Stimulated activated CD8-positive, alpha-beta memory T cell treated with anti-CD3 and anti-CD28 coated beads, Interleukin-12 subunit alpha, Interleukin-12 subunit beta, amount 100 ng/mL, for 4 hours (primary cell): ENCODE measurements around the gene RAPGEF3.

Experiments
- DNase-seq: peaks from one replicate; pipeline ENCODE4 v3.0.0-alpha.2; 2020; ENCODE audit warnings: low read depth

RAPGEF3 gene

GRCh38 chr12:47790676-47791350 lies 32.1 kb upstream of the RAPGEF3 start:
- no peak for DNase-seq

GRCh38 chr12:47789712-47790489 lies 31.2 kb upstream of the RAPGEF3 start:
- no peak for DNase-seq

- no peak for DNase-seq
Measured at GRCh38 chr12:47789141-47789540, 30.5 kb upstream of the RAPGEF3 start.

GRCh38 chr12:47787596-47788319 lies 29.1 kb upstream of the RAPGEF3 start:
- DNase-seq: no peak

GRCh38 chr12:47786662-47787280 lies 28.1 kb upstream of the RAPGEF3 start:
- no peak for DNase-seq

GRCh38 chr12:47785887-47786661 lies 27.4 kb upstream of the RAPGEF3 start:
- DNase-seq: no peak

- DNase-seq: no peak
Measured at GRCh38 chr12:47785036-47785886, 26.6 kb upstream of the RAPGEF3 start.

GRCh38 chr12:47783821-47784819 lies 25.4 kb upstream of the RAPGEF3 start:
- no peak for DNase-seq

- no peak for DNase-seq
Measured at GRCh38 chr12:47783024-47783755, 24.5 kb upstream of the RAPGEF3 start.

- DNase-seq: no peak
Measured at GRCh38 chr12:47782372-47782770, 23.7 kb upstream of the RAPGEF3 start.

- DNase-seq: no peak
Measured at GRCh38 chr12:47781479-47782371, 23.0 kb upstream of the RAPGEF3 start.

GRCh38 chr12:47779943-47780504 lies 21.3 kb upstream of the RAPGEF3 start:
- no peak for DNase-seq

GRCh38 chr12:47779301-47779942 lies 20.7 kb upstream of the RAPGEF3 start:
- peak; percentile 82 for DNase-seq

GRCh38 chr12:47778881-47779280 lies 20.2 kb upstream of the RAPGEF3 start:
- no peak for DNase-seq

GRCh38 chr12:47777741-47778558 lies 19.3 kb upstream of the RAPGEF3 start:
- no peak for DNase-seq

GRCh38 chr12:47777151-47777550 lies 18.5 kb upstream of the RAPGEF3 start:
- no peak for DNase-seq
